Vagina (tissue), 2 donors: ENCODE measurements around the gene MPV17L2. TPM values are rescaled to one million over a fixed set of nuclear protein-coding genes. Genes with fewer than 3 reads are reported as not detected.

Source experiments
- DNase-seq, 2 donors: peaks; one replicate each; pipeline ENCODE4 v3.0.0-alpha.2; 2017; ENCODE audit errors: extremely low spot score in 2 of 2
- H3K27ac ChIP-seq: fragments of 200-600 bp; sonication (generic); one replicate; pipeline ENCODE4 v1.5.1; 2019
- H3K27me3 ChIP-seq: fragments of 200-600 bp; sonication (generic); one replicate; pipeline ENCODE4 v1.5.1; 2019
- H3K36me3 ChIP-seq, 2 donors: fragments of 200-600 bp; sonication (generic); one replicate each; pipeline ENCODE4 v1.5.1; 2017 to 2019
- H3K4me1 ChIP-seq: fragments of 200-600 bp; sonication (generic); one replicate; pipeline ENCODE4 v1.5.1; 2019
- H3K4me3 ChIP-seq, 2 donors: fragments of 200-600 bp; sonication (generic); 1 replicate in 1 of 2; 2 replicates in 1 of 2; pipeline ENCODE4 v1.5.1; 2016 to 2019
- H3K9me3 ChIP-seq: fragments of 200-600 bp; sonication (generic); one replicate; pipeline ENCODE4 v1.5.1; 2019
- CTCF ChIP-seq, 3 experiments: fragments of 450-650 bp in 2 of 3; fragments of 200-600 bp in 1 of 3; sonication (generic) in 1 of 3; IDR thresholded peaks; one replicate each; pipeline ENCODE4 v1.5.1; 2017 to 2019; ENCODE audit warnings: antibody characterized with exemption in 3 of 3, mild to moderate bottlenecking in 2 of 3, moderate library complexity in 2 of 3
- POLR2A ChIP-seq, 2 donors: fragments of 450-650 bp; IDR thresholded peaks; one replicate each; pipeline ENCODE4 v1.6.1; 2017; ENCODE audit warnings: antibody characterized with exemption in 2 of 2, mild to moderate bottlenecking in 2 of 2, moderate library complexity in 2 of 2
- POLR2AphosphoS5 ChIP-seq, 2 donors: sonication (generic); formaldehyde crosslinking; IDR thresholded peaks; one replicate each; pipeline ENCODE4 v1.9.0; 2017; ENCODE audit warnings: antibody characterized with exemption in 2 of 2, mild to moderate bottlenecking in 2 of 2, low read depth in 1 of 2; ENCODE audit not compliant: insufficient read depth in 1 of 2
- intact Hi-C: fragments of 100-400 bp; cut with DNase I; formaldehyde crosslinking; loops from one replicate; pipeline ENCODE4 v1.15.1; 2023
- small RNA-seq: library from RNA; depleted of rRNA; stranded (forward); fragments of <200 nt; gene quantifications from one replicate; pipeline ENCODE3, GENCODE V24; 2016
- total RNA-seq: library from RNA; depleted of rRNA; stranded (reverse); fragments of >200 nt; gene quantifications from one replicate; pipeline ENCODE4 v1.2.3, GENCODE V29; 2016

The MPV17L2 gene
- total RNA-seq, 1 donor from 2014 or later, result 10.3 TPM

GRCh38 chr19:18234194-18234593 is 41.2 kb downstream of the MPV17L2 start:
- Histone ChIP-seq H3K4me3 (no peak overlapping the region), H3K9me3 (peaks cover 6% of the 10 kb centered on the region), H3K27me3 (peaks cover 5% of the 10 kb centered on the region), H3K36me3 (no peaks in the 10 kb centered on the region), H3K4me1 (no peaks in the 10 kb centered on the region), H3K27ac (no peak overlapping the region)
- DNase-seq, result no peak
- TF ChIP-seq POLR2AphosphoS5 (IDR thresholded peaks at IDR 0.05; ENCODE audit: insufficient read depth in 1 of 2, low read depth in 1 of 2), result no peak
- TF ChIP-seq POLR2A (IDR thresholded peaks at IDR 0.05), result no peak
- no peak for TF ChIP-seq CTCF (IDR thresholded peaks at IDR 0.05)
- intact Hi-C loops, result no loop called here

DNA sequence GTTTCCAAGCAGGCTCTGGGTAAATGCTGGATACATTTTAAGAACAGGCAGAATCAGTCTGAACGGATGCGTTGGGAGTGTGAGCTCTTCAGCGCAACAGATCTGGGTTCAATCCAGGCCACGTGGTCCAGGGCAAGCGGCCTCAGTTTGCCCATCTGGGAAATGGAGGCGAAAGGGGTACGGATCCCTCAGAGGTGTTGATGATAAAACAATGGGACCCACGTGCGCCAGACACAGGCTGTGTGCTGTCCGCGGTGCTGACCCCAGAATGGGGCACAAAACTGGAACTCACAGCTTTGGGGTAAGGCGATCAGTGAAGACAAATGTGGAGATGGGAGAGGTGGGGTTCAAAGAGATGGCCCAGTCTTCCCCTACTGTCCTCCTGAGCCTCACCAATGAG is 46.3 kb downstream of the MPV17L2 start:
- no peak for DNase-seq
- Histone ChIP-seq H3K27me3 (no peaks in the 10 kb centered on the region), H3K27ac (no peak overlapping the region), H3K9me3 (no peaks in the 10 kb centered on the region), H3K36me3 (no peaks in the 10 kb centered on the region), H3K4me3 (no peak overlapping the region), H3K4me1 (no peaks in the 10 kb centered on the region)
- intact Hi-C loops, result no loop called here
- TF ChIP-seq CTCF (IDR thresholded peaks at IDR 0.05) (no peak), POLR2A (IDR thresholded peaks at IDR 0.05) (no peak), POLR2AphosphoS5 (IDR thresholded peaks at IDR 0.05; ENCODE audit: insufficient read depth in 1 of 2, low read depth in 1 of 2) (no peak)

DNA sequence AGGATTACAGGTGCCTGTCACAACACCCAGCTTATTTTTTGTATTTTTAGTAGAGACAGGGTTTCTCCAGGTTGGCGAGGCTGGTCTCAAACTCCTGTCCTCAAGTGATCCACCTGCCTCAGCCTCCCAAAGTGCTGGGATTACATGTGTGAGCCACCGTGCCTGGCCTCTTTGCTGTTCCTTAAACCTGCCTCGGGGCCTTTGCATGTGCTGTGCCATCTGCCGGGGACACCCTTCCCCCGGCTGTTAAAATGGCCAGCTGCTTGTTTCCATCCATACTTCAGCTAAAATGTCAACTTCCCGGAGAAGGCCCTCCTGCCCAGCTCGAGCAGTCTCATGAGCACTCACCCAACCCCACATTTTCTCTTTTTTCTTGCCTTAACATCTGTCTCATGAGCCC is 52.3 kb downstream of the MPV17L2 start:
- Histone ChIP-seq H3K27me3 (no peaks in the 10 kb centered on the region), H3K9me3 (no peaks in the 10 kb centered on the region), H3K36me3 (no peaks in the 10 kb centered on the region), H3K4me1 (no peaks in the 10 kb centered on the region), H3K27ac (no peak overlapping the region), H3K4me3 (no peak overlapping the region)
- TF ChIP-seq CTCF (IDR thresholded peaks at IDR 0.05) (no peak), POLR2AphosphoS5 (IDR thresholded peaks at IDR 0.05; ENCODE audit: insufficient read depth in 1 of 2, low read depth in 1 of 2) (no peak), POLR2A (IDR thresholded peaks at IDR 0.05) (no peak)
- intact Hi-C loops, result no loop called here
- DNase-seq, result no peak

Small RNA genes within 50 kb of the gene (small RNA-seq; reads per million reads assigned to genes)
- not detected for gene IFI30

Other genes starting within 250 kb of the MPV17L2 start
- gene KCNN1, start 226.1 kb upstream of the MPV17L2 start, total RNA-seq, result 1.5 TPM
- 54.5 TPM for gene ARRDC2, start 185.0 kb upstream of the MPV17L2 start, total RNA-seq
- gene IL12RB1, start 106.3 kb upstream of the MPV17L2 start, total RNA-seq, result not detected
- 9.6 TPM for gene MAST3, start 95.4 kb upstream of the MPV17L2 start, total RNA-seq
- gene PIK3R2, start 40.1 kb upstream of the MPV17L2 start, total RNA-seq, result 24.8 TPM
- gene IFI30, start 19.4 kb upstream of the MPV17L2 start, total RNA-seq, result 43.7 TPM
- 5.6 TPM for gene RAB3A, start 10.8 kb downstream of the MPV17L2 start, total RNA-seq
- 0.98 TPM for gene PDE4C, start 33.2 kb downstream of the MPV17L2 start, total RNA-seq
- gene IQCN, start 81.2 kb downstream of the MPV17L2 start, total RNA-seq, result 4.4 TPM
- 531 TPM for gene JUND, start 88.4 kb downstream of the MPV17L2 start, total RNA-seq
- gene LSM4, start 129.9 kb downstream of the MPV17L2 start, total RNA-seq, result 54.3 TPM
- 27.5 TPM for gene PGPEP1, start 147.4 kb downstream of the MPV17L2 start, total RNA-seq
- gene GDF15, start 192.9 kb downstream of the MPV17L2 start, total RNA-seq, result 25.5 TPM
- 3.9 TPM for gene LRRC25, start 204.4 kb downstream of the MPV17L2 start, total RNA-seq
- 72.7 TPM for gene SSBP4, start 226.2 kb downstream of the MPV17L2 start, total RNA-seq
- 57.5 TPM for gene ISYNA1, start 244.9 kb downstream of the MPV17L2 start, total RNA-seq